ENCODE measurements around the gene MARK1. TPM values are rescaled to one million over a fixed set of nuclear protein-coding genes. Genes with fewer than 3 reads are reported as not detected.

Gene MARK1
- polyA plus RNA-seq, 1 of the 3 experiments (the other 2 are of a cell fraction): 3.1 TPM

GRCh38 chr1:220691053-220691684 lies 163.2 kb downstream of the MARK1 start:
- ChIA-PET POLR2A (no interaction called here), CTCF (interaction anchor here (0.6 to 3.8 kb wide), 13 partner anchors 8 to 501 kb away, joined by 3 to 16 read pairs (median 4); partner anchors contain the start of gene MTARC1)
- TF ChIP-seq GATA2 (CRISPR knock-in tag; IDR thresholded peaks at IDR 0.05): no peak
- TF ChIP-seq USF2 (IDR thresholded peaks at IDR 0.05; ENCODE audit: borderline replicate concordance, low read depth, low read length): no peak
- no peak for TF ChIP-seq GABPA (IDR thresholded peaks at IDR 0.05; ENCODE audit: low read depth)
- no peak for TF ChIP-seq TCF12 (IDR thresholded peaks at IDR 0.05)
- no peak for TF ChIP-seq CTCF (IDR thresholded peaks at IDR 0.05)
- TF ChIP-seq RAD21 (IDR thresholded peaks at IDR 0.05; ENCODE audit: low read length): no peak
- no peak for TF ChIP-seq REST (IDR thresholded peaks at IDR 0.05; ENCODE audit: low read depth, low read length)
- no peak for TF ChIP-seq CHD2 (IDR thresholded peaks at IDR 0.05; ENCODE audit: low read length, partially characterized antibody)
- no peak for TF ChIP-seq TAF1 (IDR thresholded peaks at IDR 0.05; ENCODE audit: borderline replicate concordance, low read depth, low read length)
- no peak for TF ChIP-seq NRF1 (IDR thresholded peaks at IDR 0.05; ENCODE audit: low read depth, low read length)
- no peak for TF ChIP-seq RXRA (IDR thresholded peaks at IDR 0.05; ENCODE audit: borderline replicate concordance, low read depth)
- TF ChIP-seq IRF3 (IDR thresholded peaks at IDR 0.05; ENCODE audit: low read depth, low read length): no peak
- no peak for TF ChIP-seq ZBTB33 (IDR thresholded peaks at IDR 0.05; ENCODE audit: borderline replicate concordance, low read depth)
- no peak for TF ChIP-seq PBX3 (IDR thresholded peaks at IDR 0.05)
- TF ChIP-seq FOSL2 (IDR thresholded peaks at IDR 0.05; ENCODE audit: borderline replicate concordance, low read depth): no peak
- TF ChIP-seq RFX5 (IDR thresholded peaks at IDR 0.05; ENCODE audit: low read length): no peak
- TF ChIP-seq RCOR1 (IDR thresholded peaks at IDR 0.05; ENCODE audit: low read length): no peak
- Histone ChIP-seq H2AFZ (ENCODE audit: low read depth) (no peak overlapping the region), H3K4me1 (ENCODE audit: control insufficient read depth in 1 of 2, insufficient read depth in 2 of 2, low read depth in 1 of 2, low read length in 1 of 2) (peaks cover 0 to 8% of the 10 kb centered on the region in 2 experiments; a peak in 1 of 4 replicates), H3K27ac (ENCODE audit: low read depth in 2 of 2, low read length in 1 of 2) (no peak overlapping the region), H3K9me3 (no peaks in the 10 kb centered on the region), H3K4me2 (peak overlapping the region; percentile 78), H3K9me2 (no peaks in the 10 kb centered on the region), H3K36me3 (replicated peaks in 1 of 2; ENCODE audit: control insufficient read depth in 1 of 2, insufficient read depth in 2 of 2, low read length in 1 of 2) (no peaks in the 10 kb centered on the region), H3K9ac (no peak overlapping the region), H3K27me3 (ENCODE audit: insufficient read depth) (no peaks in the 10 kb centered on the region), H3K79me2 (ENCODE audit: insufficient read depth) (no peaks in the 10 kb centered on the region), H4K20me1 (ENCODE audit: insufficient read depth) (no peaks in the 10 kb centered on the region), H3K4me3 (ENCODE audit: low read depth in 2 of 2, low read length in 1 of 2) (peak overlapping the region; percentile 72 to 80), H3F3A (replicated peaks; ENCODE audit: insufficient read depth) (no peaks in the 10 kb centered on the region)
- WGBS (ENCODE audit: low lambda C conversion rate): 90% methylated on average over 14 of the region's 14 CpGs
- DNase-seq: no peak

Data from SK-N-SH (cell line).